ENCODE results near the gene ALG14.
"Not testable (repeated sequence)": the region's sequence is repeated elsewhere in the genome, so short reads cannot be mapped to it uniquely, and the experiment has no call there.

The ALG14 gene

GRCh38 chr1:95046359-95046758 lies 26.4 kb downstream of the ALG14 start:
- H3K4me3 ChIP-seq (ENCODE audit: low read depth, low read length), result no peak overlapping the region

GRCh38 chr1:95043141-95043980 lies 29.4 kb downstream of the ALG14 start:
- H3K4me3 ChIP-seq (ENCODE audit: low read depth, low read length), result no peak overlapping the region

- no peak overlapping the region for H3K4me3 ChIP-seq (ENCODE audit: low read depth, low read length)
Observed at GRCh38 chr1:95042286-95042685, 30.5 kb downstream of the ALG14 start.

- H3K4me3 ChIP-seq (ENCODE audit: low read depth, low read length), result no peak overlapping the region
Observed at GRCh38 chr1:95041491-95042165, 31.1 kb downstream of the ALG14 start.

- no peak overlapping the region for H3K4me3 ChIP-seq (ENCODE audit: low read depth, low read length)
Observed at GRCh38 chr1:95040032-95040525, 32.7 kb downstream of the ALG14 start.

GRCh38 chr1:95039360-95040031 lies 33.3 kb downstream of the ALG14 start:
- H3K4me3 ChIP-seq (ENCODE audit: low read depth, low read length), result no peak overlapping the region

GRCh38 chr1:95035536-95035935 lies 37.2 kb downstream of the ALG14 start:
- no peak overlapping the region for H3K4me3 ChIP-seq (ENCODE audit: low read depth, low read length)

- no peak overlapping the region for H3K4me3 ChIP-seq (ENCODE audit: low read depth, low read length)
Observed at GRCh38 chr1:95034506-95034905, 38.2 kb downstream of the ALG14 start.

- H3K4me3 ChIP-seq (ENCODE audit: low read depth, low read length), result no peak overlapping the region
Observed at GRCh38 chr1:95033843-95034242, 38.9 kb downstream of the ALG14 start.

- no peak overlapping the region for H3K4me3 ChIP-seq (ENCODE audit: low read depth, low read length)
Observed at GRCh38 chr1:95029532-95029931, 43.2 kb downstream of the ALG14 start.

GRCh38 chr1:95028954-95029353 lies 43.8 kb downstream of the ALG14 start:
- H3K4me3 ChIP-seq (ENCODE audit: low read depth, low read length), result no peak overlapping the region

- H3K4me3 ChIP-seq (ENCODE audit: low read depth, low read length), result no peak overlapping the region
Observed at GRCh38 chr1:95027046-95027445, 45.7 kb downstream of the ALG14 start.

- no peak overlapping the region for H3K4me3 ChIP-seq (ENCODE audit: low read depth, low read length)
Observed at GRCh38 chr1:95023399-95024043, 49.2 kb downstream of the ALG14 start.

GRCh38 chr1:95022644-95022926 lies 50.2 kb downstream of the ALG14 start:
- H3K4me3 ChIP-seq (ENCODE audit: low read depth, low read length), result no peak overlapping the region

GRCh38 chr1:95021805-95022643 lies 50.7 kb downstream of the ALG14 start:
- no peak overlapping the region for H3K4me3 ChIP-seq (ENCODE audit: low read depth, low read length)

- H3K4me3 ChIP-seq (ENCODE audit: low read depth, low read length), result no peak overlapping the region
Observed at GRCh38 chr1:95021119-95021518, 51.6 kb downstream of the ALG14 start.

GRCh38 chr1:95019466-95019865 lies 53.3 kb downstream of the ALG14 start:
- H3K4me3 ChIP-seq (ENCODE audit: low read depth, low read length), result not testable (repeated sequence)

- no peak overlapping the region for H3K4me3 ChIP-seq (ENCODE audit: low read depth, low read length)
Observed at GRCh38 chr1:95018602-95019369, 54.0 kb downstream of the ALG14 start.

- no peak overlapping the region for H3K4me3 ChIP-seq (ENCODE audit: low read depth, low read length)
Observed at GRCh38 chr1:95017775-95018174, 55.0 kb downstream of the ALG14 start.

GRCh38 chr1:95015076-95015475 lies 57.7 kb downstream of the ALG14 start:
- no peak overlapping the region for H3K4me3 ChIP-seq (ENCODE audit: low read depth, low read length)
